GM18507 (cell line): ENCODE results near the gene CDKAL1.

ENCODE experiments used
- DNase-seq: peaks from one replicate; pipeline ENCODE4 v3.0.0; 2011; ENCODE audit warnings: low read depth; ENCODE audit not compliant: insufficient read length; ENCODE audit errors: extremely low spot score
- FAIRE-seq: peaks from 2 replicates; lab custom pipeline; 2011; peaks lifted over from hg19 to GRCh38; lab: Jason Lieb, UNC

CDKAL1 gene

GRCh38 chr6:20660534-20660933 is 126.3 kb downstream of the CDKAL1 start:
- no peak for FAIRE-seq
- no peak for DNase-seq

- no peak for FAIRE-seq
- no peak for DNase-seq
Observed at GRCh38 chr6:20661721-20662120, 127.5 kb downstream of the CDKAL1 start.

GRCh38 chr6:20664250-20664649 is 130.0 kb downstream of the CDKAL1 start:
- FAIRE-seq = no peak
- DNase-seq = no peak

GRCh38 chr6:20665290-20665689 is 131.0 kb downstream of the CDKAL1 start:
- FAIRE-seq (no peak), DNase-seq (no peak)

GRCh38 chr6:20669571-20670314 is 135.5 kb downstream of the CDKAL1 start:
- DNase-seq (no peak), FAIRE-seq (peak; percentile 58)

GRCh38 chr6:20670750-20671149 is 136.5 kb downstream of the CDKAL1 start:
- no peak for FAIRE-seq
- DNase-seq = no peak

- DNase-seq (no peak), FAIRE-seq (no peak)
Observed at GRCh38 chr6:20672038-20672437, 137.8 kb downstream of the CDKAL1 start.

- FAIRE-seq = no peak
- DNase-seq = no peak
Observed at GRCh38 chr6:20673458-20673857, 139.2 kb downstream of the CDKAL1 start.

- DNase-seq = no peak
- no peak for FAIRE-seq
Observed at GRCh38 chr6:20674664-20675063, 140.4 kb downstream of the CDKAL1 start.

- no peak for FAIRE-seq
Observed at GRCh38 chr6:20678831-20679352, 144.6 kb downstream of the CDKAL1 start.

GRCh38 chr6:20680697-20681165 is 146.5 kb downstream of the CDKAL1 start:
- peak; percentile 60 for FAIRE-seq
- no peak for DNase-seq

More at GRCh38 chr6:20678831-20679352, 144.6 kb downstream of the CDKAL1 start:
- no peak for DNase-seq

GRCh38 chr6:20681243-20681684 is 147.0 kb downstream of the CDKAL1 start:
- peak; percentile 77 for FAIRE-seq
- DNase-seq = no peak

GRCh38 chr6:20684474-20684873 is 150.2 kb downstream of the CDKAL1 start:
- DNase-seq (no peak), FAIRE-seq (no peak)

GRCh38 chr6:20686142-20686541 is 151.9 kb downstream of the CDKAL1 start:
- FAIRE-seq = no peak

GRCh38 chr6:20687494-20687893 is 153.2 kb downstream of the CDKAL1 start:
- FAIRE-seq (peak; percentile 63), DNase-seq (no peak)

More at GRCh38 chr6:20686142-20686541, 151.9 kb downstream of the CDKAL1 start:
- no peak for DNase-seq

GRCh38 chr6:20688710-20689500 is 154.6 kb downstream of the CDKAL1 start:
- FAIRE-seq (peak; percentile 64), DNase-seq (no peak)

GRCh38 chr6:20691185-20691584 is 156.9 kb downstream of the CDKAL1 start:
- DNase-seq (no peak), FAIRE-seq (no peak)

GRCh38 chr6:20692023-20692422 is 157.8 kb downstream of the CDKAL1 start:
- FAIRE-seq (no peak), DNase-seq (no peak)

- FAIRE-seq = no peak
Observed at GRCh38 chr6:20693466-20694063, 159.3 kb downstream of the CDKAL1 start.

GRCh38 chr6:20696676-20697075 is 162.4 kb downstream of the CDKAL1 start:
- FAIRE-seq (no peak), DNase-seq (no peak)

More at GRCh38 chr6:20693466-20694063, 159.3 kb downstream of the CDKAL1 start:
- DNase-seq = no peak
